HG03135 (cell line): Measurements from ENCODE around the gene RPN2.

ENCODE experiments used
- ATAC-seq: cut with Tn5 transposase; IDR thresholded peaks from one replicate; pipeline ENCODE4 v1.9.1; 2021; ENCODE audit warnings: mild to moderate bottlenecking, moderate library complexity; ENCODE audit not compliant: unreplicated experiment

The RPN2 gene

GRCh38 chr20:37290158-37290810 is 111.2 kb downstream of the RPN2 start:
- ATAC-seq, result no peak
